Thyroid gland (tissue), 4 donors: ENCODE measurements around the gene PLEKHA6.

Experiments used
- CTCF ChIP-seq, 6 experiments: fragments of 200-600 bp in 3 of 6; fragments of 450-650 bp in 3 of 6; sonication (generic) in 3 of 6; IDR thresholded peaks; one replicate each; pipeline ENCODE4 v1.5.1; 2016 to 2019; ENCODE audit warnings: antibody characterized with exemption in 6 of 6, mild to moderate bottlenecking in 2 of 6, inconsistent platforms in 1 of 6, moderate library complexity in 1 of 6
- POLR2A ChIP-seq, 2 donors: fragments of 450-650 bp; IDR thresholded peaks; one replicate each; pipeline ENCODE4 v1.6.1; 2017; ENCODE audit warnings: antibody characterized with exemption in 2 of 2, mild to moderate bottlenecking in 2 of 2, moderate library complexity in 1 of 2

- TF ChIP-seq CTCF (IDR thresholded peaks at IDR 0.05) (no peak), POLR2A (IDR thresholded peaks at IDR 0.05) (no peak)
Observed at GRCh38 chr1:204296431-204296988, 63.2 kb downstream of the PLEKHA6 start.
